HUES48 (cell line): ENCODE data around the gene KRTAP1-1.

Source experiments
- H3K27ac ChIP-seq: one replicate; pipeline ENCODE4 v1.7.0; 2013; ENCODE audit warnings: low read depth, low read length, inconsistent platforms
- H3K27me3 ChIP-seq: 2 replicates; pipeline ENCODE4 v1.6.1; 2013; ENCODE audit warnings: mild to moderate bottlenecking, low read length; ENCODE audit not compliant: control insufficient read depth, insufficient read depth
- H3K36me3 ChIP-seq: 2 replicates; pipeline ENCODE4 v1.6.1; 2013; ENCODE audit warnings: low read length; ENCODE audit not compliant: control insufficient read depth, insufficient read depth
- H3K4me1 ChIP-seq: 2 replicates; pipeline ENCODE4 v1.6.1; 2013; ENCODE audit warnings: mild to moderate bottlenecking, low read length; ENCODE audit not compliant: control insufficient read depth, insufficient read depth
- H3K4me3 ChIP-seq: 2 replicates; pipeline ENCODE4 v1.5.1; 2013; ENCODE audit warnings: mild to moderate bottlenecking, low read depth, low read length
- H3K9ac ChIP-seq: 2 replicates; pipeline ENCODE4 v1.6.1; 2013; ENCODE audit warnings: mild to moderate bottlenecking, low read depth, low read length, moderate library complexity
- H3K9me3 ChIP-seq: 2 replicates; pipeline ENCODE4 v1.6.1; 2013; ENCODE audit warnings: low read length; ENCODE audit not compliant: control insufficient read depth, insufficient read depth

Gene KRTAP1-1

DNA sequence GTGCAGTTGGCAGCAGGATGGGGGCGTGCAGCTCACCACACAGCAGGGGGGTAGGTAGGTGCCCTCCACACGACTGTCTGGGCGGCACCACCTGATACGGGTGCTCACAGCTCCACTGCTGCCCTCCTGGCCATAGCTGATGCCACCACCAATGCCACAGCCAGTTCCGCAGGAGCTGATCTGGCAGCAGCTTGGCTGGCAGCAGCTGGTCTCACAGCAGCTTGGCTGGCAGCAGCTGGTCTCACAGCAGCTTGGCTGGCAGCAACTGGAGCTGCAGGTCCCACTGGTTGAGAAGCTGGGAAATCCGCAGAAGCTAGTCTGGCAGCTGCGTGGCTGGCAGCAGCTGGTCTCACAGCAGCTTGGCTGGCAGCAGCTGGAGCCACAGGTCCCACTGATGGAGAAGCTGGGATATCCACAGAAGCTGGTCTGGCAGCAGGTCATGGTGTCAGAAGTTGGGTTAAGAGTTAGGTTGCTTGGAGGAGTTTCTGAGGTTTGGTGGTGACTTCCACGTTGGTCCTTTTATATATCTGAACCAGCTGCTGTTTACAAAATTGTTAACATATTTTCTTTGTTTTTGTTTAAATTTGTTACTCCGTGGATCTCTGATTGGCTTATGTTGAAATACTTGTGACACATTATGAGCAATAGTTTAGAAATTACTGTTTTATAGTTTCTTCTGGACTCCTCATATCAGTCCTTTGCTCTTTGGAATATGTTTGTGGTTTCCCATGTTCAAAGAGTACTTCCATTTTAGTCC, 14.4 kb downstream of the KRTAP1-1 start, which contains the start of gene KRTAP1-5:
TSS of gene KRTAP1-5 (minus strand) at position 494 of the 757 bp plus-strand sequence. CDS start at position 441, 53 bp downstream.
- Histone ChIP-seq H3K4me3 (no peak within 1 kb of the TSS), H3K27me3 (no peaks in the 10 kb centered on the region), H3K4me1 (no peaks in the 10 kb centered on the region), H3K9me3 (no peaks in the 10 kb centered on the region), H3K36me3 (no peaks in the 10 kb centered on the region), H3K9ac (no peak within 1 kb of the TSS), H3K27ac (no peak within 1 kb of the TSS)

DNA sequence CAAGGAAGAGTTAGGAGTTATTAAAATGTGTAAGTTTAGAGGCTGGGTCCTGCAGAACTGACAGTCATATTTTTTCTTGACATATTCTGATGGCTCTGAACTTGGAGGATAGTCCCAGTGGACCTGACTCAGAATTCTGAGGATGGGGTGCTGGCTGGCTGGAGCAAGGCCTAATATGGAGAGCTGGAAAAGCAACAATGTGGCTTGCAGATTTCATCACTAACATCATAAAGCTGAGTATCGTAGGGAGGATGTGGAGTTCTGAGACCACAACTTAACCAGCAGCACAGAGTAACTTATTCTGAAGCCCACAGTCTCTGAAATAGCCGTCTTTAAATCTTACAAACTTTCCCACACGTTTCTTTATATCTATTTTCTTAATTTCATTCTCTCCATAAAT, 16.6 kb downstream of the KRTAP1-1 start:
- Histone ChIP-seq H3K27ac (no peak overlapping the region), H3K4me3 (no peak overlapping the region), H3K36me3 (no peaks in the 10 kb centered on the region), H3K9ac (no peak overlapping the region), H3K27me3 (no peaks in the 10 kb centered on the region), H3K4me1 (no peaks in the 10 kb centered on the region), H3K9me3 (no peaks in the 10 kb centered on the region; the same call in 1 of the 2 replicates)

DNA sequence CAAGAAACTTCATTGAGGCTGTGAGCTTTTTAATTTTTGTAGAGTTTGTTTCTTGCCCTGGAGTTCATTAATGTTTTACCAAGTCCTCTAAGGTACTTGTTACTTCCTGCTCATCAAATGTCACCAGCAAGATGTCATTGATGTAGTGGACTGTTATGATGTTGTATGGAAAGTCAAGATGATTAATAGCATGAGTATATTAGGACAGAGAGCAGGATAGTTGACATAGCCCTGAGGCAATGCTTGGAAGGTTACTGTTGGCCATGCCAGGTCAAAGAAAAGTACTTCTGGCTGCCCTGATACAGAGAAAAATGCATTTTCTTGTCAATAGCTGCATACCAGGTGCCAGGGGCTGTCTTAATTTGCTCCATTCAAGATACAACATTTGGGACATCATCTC, 20.9 kb downstream of the KRTAP1-1 start:
- Histone ChIP-seq H3K27ac (no peak overlapping the region), H3K9me3 (no peaks in the 10 kb centered on the region; the same call in 1 of the 2 replicates), H3K36me3 (no peaks in the 10 kb centered on the region), H3K4me1 (no peaks in the 10 kb centered on the region), H3K4me3 (no peak overlapping the region), H3K27me3 (no peaks in the 10 kb centered on the region), H3K9ac (no peak overlapping the region)

DNA sequence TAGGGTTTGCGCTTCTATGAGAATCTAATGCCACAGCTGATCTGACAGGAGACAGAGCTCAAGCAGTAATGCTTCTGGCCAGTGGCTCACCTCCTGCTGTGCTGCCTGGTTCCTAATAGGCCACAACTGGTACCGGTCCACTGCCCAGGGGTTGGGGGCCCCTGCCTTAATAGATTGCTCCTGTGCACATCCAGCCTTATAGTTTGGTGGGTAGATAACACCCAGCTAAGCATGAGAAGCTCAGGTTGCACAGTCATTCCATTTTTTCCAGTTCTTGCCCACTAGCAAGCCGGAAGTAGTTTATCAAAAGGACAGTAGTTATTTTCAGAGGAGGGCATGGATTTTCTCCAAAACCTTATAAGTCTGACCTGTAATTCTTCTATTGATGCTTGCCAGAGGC, 21.8 kb downstream of the KRTAP1-1 start:
- H3K9me3 ChIP-seq: no peaks in the 10 kb centered on the region; the same call in 1 of the 2 replicates
- H3K4me1 ChIP-seq: no peaks in the 10 kb centered on the region
- H3K4me3 ChIP-seq: no peak overlapping the region
- H3K27me3 ChIP-seq: no peaks in the 10 kb centered on the region
- no peaks in the 10 kb centered on the region for H3K36me3 ChIP-seq
- H3K9ac ChIP-seq: no peak overlapping the region
- H3K27ac ChIP-seq: no peak overlapping the region

DNA sequence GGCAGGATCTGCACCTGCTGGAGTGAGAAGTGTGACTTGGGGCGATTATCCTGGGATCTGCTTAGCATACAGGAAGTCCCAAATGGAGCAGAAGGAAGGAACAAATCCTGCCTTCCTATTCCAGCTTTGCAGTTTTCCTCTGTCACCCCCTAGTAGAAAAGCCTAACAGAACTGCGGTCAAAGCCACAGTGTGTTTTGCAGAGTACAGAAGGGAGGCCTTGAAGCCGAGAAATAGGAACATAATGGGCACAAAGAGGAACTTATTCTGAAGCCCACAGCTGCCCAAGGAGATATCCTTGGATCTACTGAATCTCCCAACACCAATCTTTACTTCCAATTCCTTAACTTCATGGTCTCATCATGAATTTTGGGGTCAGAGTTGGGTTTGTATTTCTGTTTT, 22.7 kb downstream of the KRTAP1-1 start:
- Histone ChIP-seq H3K27me3 (no peaks in the 10 kb centered on the region), H3K9me3 (no peaks in the 10 kb centered on the region; the same call in 1 of the 2 replicates), H3K27ac (no peak overlapping the region), H3K4me3 (no peak overlapping the region), H3K9ac (no peak overlapping the region), H3K4me1 (no peaks in the 10 kb centered on the region), H3K36me3 (no peaks in the 10 kb centered on the region)

GRCh38 chr17:41016578-41017215, 24.6 kb downstream of the KRTAP1-1 start:
- Histone ChIP-seq H3K36me3 (no peaks in the 10 kb centered on the region), H3K9me3 (no peaks in the 10 kb centered on the region; the same call in 1 of the 2 replicates), H3K9ac (no peak overlapping the region), H3K27me3 (no peaks in the 10 kb centered on the region), H3K4me1 (no peaks in the 10 kb centered on the region), H3K4me3 (no peak overlapping the region), H3K27ac (no peak overlapping the region)

DNA sequence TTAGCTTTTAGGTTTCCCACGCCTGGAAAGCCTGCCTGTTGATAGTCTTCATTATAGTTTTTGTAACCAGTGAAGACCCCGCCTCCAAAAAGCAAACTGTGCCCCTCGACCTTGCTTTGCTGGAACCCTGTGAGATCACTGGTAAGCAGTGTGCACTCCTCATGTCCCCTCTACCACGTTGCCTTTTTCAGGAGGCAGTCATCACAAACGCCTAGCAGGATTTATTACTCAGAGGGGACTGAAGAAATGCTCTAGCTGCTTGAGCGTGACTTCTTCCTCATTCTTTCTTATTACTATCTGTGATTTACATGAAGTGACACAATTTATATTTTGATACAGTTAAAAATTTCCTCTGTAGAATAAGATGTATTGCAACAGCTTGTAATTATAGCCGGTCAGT, 25.8 kb downstream of the KRTAP1-1 start:
- no peaks in the 10 kb centered on the region for H3K36me3 ChIP-seq
- H3K9me3 ChIP-seq: no peaks in the 10 kb centered on the region
- H3K27ac ChIP-seq: no peak overlapping the region
- no peaks in the 10 kb centered on the region for H3K4me1 ChIP-seq
- no peak overlapping the region for H3K9ac ChIP-seq
- no peaks in the 10 kb centered on the region for H3K27me3 ChIP-seq
- H3K4me3 ChIP-seq: no peak overlapping the region

GRCh38 chr17:41013606-41014005, 27.6 kb downstream of the KRTAP1-1 start:
- peaks cover 14% of the 10 kb centered on the region for H3K4me1 ChIP-seq
- no peaks in the 10 kb centered on the region for H3K9me3 ChIP-seq
- H3K36me3 ChIP-seq: no peaks in the 10 kb centered on the region
- no peak overlapping the region for H3K27ac ChIP-seq
- no peak overlapping the region for H3K9ac ChIP-seq
- no peaks in the 10 kb centered on the region for H3K27me3 ChIP-seq
- H3K4me3 ChIP-seq: no peak overlapping the region

DNA sequence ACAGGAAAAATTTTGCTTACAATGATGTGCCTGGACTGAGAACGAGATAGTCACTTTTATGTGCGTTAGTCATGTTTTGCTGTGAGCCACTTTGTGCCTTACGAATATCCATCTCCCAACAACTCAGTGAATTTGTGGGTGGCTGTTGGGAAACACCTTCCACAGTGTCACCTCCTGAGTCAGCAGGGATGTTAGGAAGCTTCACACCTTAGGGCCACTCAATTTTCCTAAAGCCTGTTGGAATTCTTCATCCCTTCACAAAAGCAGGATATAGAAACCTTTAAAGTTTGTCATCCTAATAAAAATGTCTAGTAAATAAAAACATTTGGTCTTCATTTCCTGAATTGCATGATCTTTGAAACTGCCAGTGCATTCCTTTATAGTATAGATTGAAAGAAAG, 28.1 kb downstream of the KRTAP1-1 start:
- Histone ChIP-seq H3K9ac (no peak overlapping the region), H3K9me3 (no peaks in the 10 kb centered on the region), H3K4me3 (no peak overlapping the region), H3K27me3 (no peaks in the 10 kb centered on the region), H3K36me3 (no peaks in the 10 kb centered on the region), H3K27ac (no peak overlapping the region), H3K4me1 (peaks cover 16% of the 10 kb centered on the region)

- no peaks in the 10 kb centered on the region for H3K36me3 ChIP-seq
- no peaks in the 10 kb centered on the region for H3K9me3 ChIP-seq
- H3K4me1 ChIP-seq: peaks cover 16% of the 10 kb centered on the region
- H3K27me3 ChIP-seq: no peaks in the 10 kb centered on the region
- no peak overlapping the region for H3K4me3 ChIP-seq
- H3K9ac ChIP-seq: no peak overlapping the region
- no peak overlapping the region for H3K27ac ChIP-seq
These were observed 28.7 kb downstream of the KRTAP1-1 start for GRCh38 chr17:41012326-41013120.

- no peak overlapping the region for H3K27ac ChIP-seq
- no peak overlapping the region for H3K9ac ChIP-seq
- H3K4me3 ChIP-seq: no peak overlapping the region
- H3K4me1 ChIP-seq: peaks cover 16% of the 10 kb centered on the region
- H3K27me3 ChIP-seq: no peaks in the 10 kb centered on the region
- H3K9me3 ChIP-seq: no peaks in the 10 kb centered on the region
- no peaks in the 10 kb centered on the region for H3K36me3 ChIP-seq
These were observed 30.8 kb downstream of the KRTAP1-1 start for GRCh38 chr17:41010441-41010840.
